Inflammatory macrophage treated with lipopolysaccharide for 4 hours (primary cell): ENCODE measurements around the gene DLX1.
"Not testable (repeated sequence)": the region's sequence is repeated elsewhere in the genome, so short reads cannot be mapped to it uniquely, and the experiment has no call there.

Source experiments
- DNase-seq: peaks from one replicate; pipeline ENCODE4 v3.0.0-alpha.2; 2020

DLX1 gene

GRCh38 chr2:172085460-172086159 lies at the start of gene DLX1:
DLX1 (plus strand) TSS chr2:172085507; CDS start chr2:172085678, 171 bp downstream.
- no peak for DNase-seq

DNA sequence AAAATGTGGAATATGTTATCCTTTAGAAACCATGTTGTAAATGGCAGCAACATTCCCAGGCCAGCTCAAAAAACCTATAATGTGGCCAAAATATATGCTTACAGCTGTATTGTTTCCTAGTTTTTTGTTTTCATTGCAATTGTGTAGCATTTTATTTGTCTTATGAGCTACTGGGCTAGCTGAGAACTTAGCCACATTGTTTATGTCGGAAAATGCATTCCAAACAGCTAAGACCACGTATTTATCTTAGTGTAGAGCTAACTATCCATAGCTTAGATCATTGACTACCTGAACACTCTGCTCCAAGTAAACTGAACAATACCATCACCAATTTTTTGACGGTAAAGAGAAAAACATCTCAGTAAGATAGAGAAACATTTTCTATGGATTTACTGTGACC lies 47.2 kb upstream of the DLX1 start:
- no peak for DNase-seq

DNA sequence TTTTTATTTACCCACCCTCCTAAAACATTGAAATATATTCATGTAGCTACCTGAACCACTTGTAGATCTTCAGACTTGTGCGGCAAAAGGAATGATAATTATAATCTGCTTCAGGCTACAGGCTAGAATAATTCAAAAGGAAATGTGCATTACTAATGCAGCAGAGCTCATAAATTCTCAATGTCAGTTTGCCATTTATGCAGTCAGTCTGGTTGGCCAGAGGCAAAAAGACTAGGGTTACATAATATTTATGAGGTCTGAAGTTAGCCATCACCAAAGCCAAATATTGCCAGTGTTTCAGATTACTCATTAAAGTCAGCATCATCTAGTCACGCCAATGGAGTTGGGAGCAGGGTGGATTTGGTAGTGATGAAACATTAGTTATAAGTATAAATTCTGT lies 46.7 kb upstream of the DLX1 start:
- DNase-seq = no peak

GRCh38 chr2:172039011-172039704 lies 46.1 kb upstream of the DLX1 start:
- no peak for DNase-seq

- no peak for DNase-seq
Measured at GRCh38 chr2:172040311-172040710, 45.0 kb upstream of the DLX1 start.

GRCh38 chr2:172046080-172046678 lies 39.1 kb upstream of the DLX1 start:
- peak; percentile 44 for DNase-seq

DNA sequence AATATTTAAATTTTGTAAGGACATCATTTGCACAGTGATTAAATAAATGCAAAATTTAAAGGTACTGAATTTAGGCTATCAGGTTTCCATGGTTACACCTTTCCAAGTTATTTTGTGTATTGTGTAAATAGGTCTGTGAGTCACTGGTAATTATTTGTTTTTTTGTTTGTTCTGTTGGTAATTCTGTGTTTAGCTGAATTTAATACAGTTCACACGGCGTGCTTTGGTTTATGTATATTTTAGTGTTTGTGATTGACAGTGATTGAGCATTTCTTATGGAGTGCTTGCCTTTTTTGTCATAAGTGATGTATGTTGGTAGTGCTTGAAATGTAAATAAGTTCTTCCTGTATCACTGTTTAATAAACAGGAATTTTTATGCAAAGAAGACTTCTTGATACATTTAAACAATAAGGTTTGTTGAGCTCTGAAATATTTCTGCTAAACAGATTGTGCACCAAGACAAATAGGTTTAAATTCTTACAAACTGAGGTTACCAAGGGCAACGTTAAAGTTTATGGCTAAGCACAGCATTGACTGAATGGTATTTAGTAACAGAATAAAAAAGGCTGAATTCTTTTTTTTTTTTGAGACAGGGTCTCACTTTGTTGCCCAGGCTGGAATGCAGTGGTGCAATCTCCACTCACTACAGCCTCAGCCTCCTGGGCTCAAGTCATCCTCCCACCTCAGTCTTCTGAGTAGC lies 38.3 kb upstream of the DLX1 start:
- no peak for DNase-seq

- no peak for DNase-seq
Measured at GRCh38 chr2:172047566-172048507, 37.5 kb upstream of the DLX1 start.

DNA sequence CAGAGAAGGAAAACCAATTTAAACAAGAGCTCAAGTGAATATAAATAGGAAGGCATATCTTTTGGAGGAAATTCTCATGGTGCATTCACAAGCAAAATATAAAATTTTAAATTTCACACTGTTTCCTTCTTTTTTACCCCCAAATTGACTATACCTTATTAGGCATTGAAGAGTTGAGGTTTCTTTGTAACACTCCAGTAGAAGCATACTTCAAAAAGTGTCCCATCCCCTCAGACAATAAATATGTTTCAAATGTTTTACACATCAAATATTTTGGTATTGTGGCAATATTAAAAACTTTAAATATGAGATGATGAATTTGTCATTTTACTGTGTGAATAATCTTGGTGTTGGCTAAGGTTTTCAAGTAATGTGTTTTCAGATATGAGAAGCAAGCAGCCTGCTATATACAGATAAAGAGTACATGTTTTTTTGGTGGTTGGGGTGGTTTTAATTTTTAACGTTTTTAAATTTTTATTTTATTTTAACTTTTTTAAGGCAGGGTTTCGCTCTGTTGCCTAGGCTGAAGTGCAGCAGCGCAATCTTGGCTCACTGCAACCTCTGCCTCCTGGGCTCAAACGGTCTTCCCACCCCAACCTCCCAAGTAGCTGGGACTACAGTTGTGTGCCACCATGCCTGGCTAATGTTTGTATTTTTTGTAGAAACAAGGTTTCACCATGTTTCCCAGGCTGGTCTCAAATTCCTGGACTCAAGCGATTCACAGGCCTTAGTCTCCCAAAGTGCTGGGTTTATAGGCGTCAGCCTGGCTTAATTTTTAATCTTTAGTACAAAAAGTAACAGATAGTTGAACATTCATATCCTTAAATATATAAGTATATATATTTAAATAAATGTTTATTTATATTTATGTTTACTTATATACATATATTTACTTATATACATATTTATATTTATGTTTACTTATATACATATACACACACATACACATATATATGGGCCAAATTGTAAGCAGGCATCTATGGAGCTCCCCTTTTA lies 36.5 kb upstream of the DLX1 start:
- DNase-seq = no peak

- no peak for DNase-seq
Measured at GRCh38 chr2:172049567-172050120, 35.7 kb upstream of the DLX1 start.

- no peak for DNase-seq
Measured at GRCh38 chr2:172050479-172051125, 34.7 kb upstream of the DLX1 start.

DNA sequence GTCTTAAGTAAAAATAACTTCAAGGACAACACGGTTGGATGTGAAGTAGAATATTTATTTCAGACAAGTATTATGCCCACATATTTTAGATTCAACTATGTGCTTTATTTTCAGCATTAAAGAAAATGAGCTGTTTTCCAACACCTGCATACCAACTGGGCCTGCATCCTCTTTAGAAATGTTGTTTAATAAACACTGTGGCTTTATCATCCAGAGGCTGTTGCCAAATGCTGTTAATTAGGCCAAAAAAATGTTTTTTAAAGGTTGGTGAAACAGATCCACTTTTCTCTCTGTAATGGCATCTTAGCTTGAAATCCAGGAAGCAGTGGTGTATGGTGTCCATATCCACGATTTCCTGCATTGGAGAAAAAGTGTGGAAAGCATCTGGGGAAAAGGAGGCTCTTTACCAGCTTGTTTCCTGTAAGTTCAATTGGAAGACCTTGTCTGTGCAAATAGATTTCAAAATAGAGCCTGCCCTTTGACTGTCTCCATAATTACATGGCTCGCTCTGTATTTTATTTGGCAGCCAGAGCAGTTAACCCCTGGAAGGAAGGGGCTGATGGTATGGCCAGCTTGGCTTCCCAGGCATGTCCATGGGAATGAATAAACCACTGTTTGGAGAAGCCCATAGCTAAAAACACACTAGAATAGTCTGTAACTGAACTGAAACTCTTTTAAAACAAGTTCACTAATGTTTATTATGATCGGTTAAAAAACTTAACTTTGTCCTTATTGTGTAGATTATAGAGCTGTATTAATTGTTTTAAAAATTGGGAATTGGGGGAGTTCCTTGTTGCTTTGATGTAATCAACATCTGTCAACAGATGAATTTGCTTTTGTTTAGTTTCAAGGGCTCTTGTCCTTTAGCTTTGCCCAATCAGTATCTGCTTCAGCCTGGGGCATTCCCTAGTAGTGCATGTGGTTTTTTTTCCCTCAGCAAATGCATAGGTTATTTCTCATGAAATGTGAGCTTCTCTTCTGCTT lies 33.0 kb upstream of the DLX1 start:
- DNase-seq = no peak

- DNase-seq = no peak
Measured at GRCh38 chr2:172053486-172053885, 31.8 kb upstream of the DLX1 start.

GRCh38 chr2:172056293-172056692 lies 29.0 kb upstream of the DLX1 start:
- no peak for DNase-seq

- no peak for DNase-seq
Measured at GRCh38 chr2:172058660-172059059, 26.6 kb upstream of the DLX1 start.

DNA sequence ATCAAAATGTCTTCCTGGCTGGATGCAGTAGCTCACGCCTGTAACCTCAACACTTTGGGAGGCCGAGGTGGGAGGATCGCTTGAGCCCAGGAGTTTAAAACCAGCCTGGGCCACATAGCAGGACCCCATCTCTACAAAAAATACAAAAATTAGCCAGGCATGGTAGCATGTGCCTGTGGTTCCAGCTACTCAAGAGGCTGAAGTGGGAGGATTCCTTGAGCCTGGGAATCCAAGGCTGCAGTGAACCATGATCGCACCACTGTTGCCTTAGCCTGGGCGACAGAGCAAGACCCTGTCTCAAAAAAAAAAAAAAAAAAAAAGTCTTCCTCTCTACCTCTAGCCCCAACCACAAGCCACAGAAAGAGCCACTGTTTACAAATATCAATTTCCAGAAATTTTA lies 25.2 kb upstream of the DLX1 start:
- not testable (repeated sequence) for DNase-seq

- no peak for DNase-seq
Measured at GRCh38 chr2:172062402-172063004, 22.8 kb upstream of the DLX1 start.

DNA sequence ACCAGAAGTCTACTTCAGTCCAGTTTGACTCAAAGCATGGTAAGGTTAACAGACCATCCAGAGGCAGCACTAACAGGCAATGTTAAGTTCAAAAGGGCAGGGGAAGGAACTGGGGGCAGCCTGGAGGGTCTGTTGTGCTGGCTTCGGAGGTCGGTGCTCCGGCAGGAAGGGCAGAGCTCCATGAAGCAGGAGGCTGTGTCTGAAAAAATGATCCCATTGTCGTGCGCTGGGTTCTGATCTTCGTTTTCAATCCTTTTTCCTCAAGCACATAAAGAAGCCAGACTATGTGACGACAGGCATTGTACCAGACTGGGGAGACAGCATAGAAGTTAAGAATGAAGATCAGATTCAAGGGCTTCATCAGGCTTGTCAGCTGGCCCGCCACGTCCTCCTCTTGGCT lies 21.9 kb upstream of the DLX1 start:
- no peak for DNase-seq

- DNase-seq = peak; percentile 80
Measured at GRCh38 chr2:172065111-172065510, 20.2 kb upstream of the DLX1 start.
